Subcutaneous adipose tissue (tissue), 4 donors: ENCODE data around the gene CYTH2. TPM values are rescaled to one million over a fixed set of nuclear protein-coding genes. Genes with fewer than 3 reads are reported as not detected.

Source experiments
- CTCF ChIP-seq: fragments of 450-650 bp; IDR thresholded peaks from one replicate; pipeline ENCODE4 v1.5.1; 2016; ENCODE audit warnings: low read depth, mild to moderate bottlenecking, control low read depth, antibody characterized with exemption, moderate library complexity
- total RNA-seq, 4 donors: library from RNA; depleted of rRNA; stranded (reverse); fragments of >200 nt; gene quantifications; one replicate each; pipeline ENCODE4 v1.1.0, GENCODE V29; 2016

CYTH2 gene
- total RNA-seq, 4 donors from 2014 or later, result 15.8 to 64.0 (median 31.5) TPM

- no peak for TF ChIP-seq CTCF
Measured at GRCh38 chr19:48508729-48509411, 39.7 kb downstream of the CYTH2 start.

- TF ChIP-seq CTCF, result no peak
Measured at GRCh38 chr19:48509467-48510194, 40.5 kb downstream of the CYTH2 start.

- TF ChIP-seq CTCF, result no peak
Measured at GRCh38 chr19:48510421-48511268, 41.5 kb downstream of the CYTH2 start.

- no peak for TF ChIP-seq CTCF
Measured at GRCh38 chr19:48511321-48511731, 42.2 kb downstream of the CYTH2 start.

GRCh38 chr19:48511800-48512503 is 42.8 kb downstream of the CYTH2 start, which contains the start of gene LMTK3:
LMTK3 (minus strand) TSS chr19:48511835; CDS start chr19:48511576, 259 bp downstream.
- TF ChIP-seq CTCF, result no peak

- no peak for TF ChIP-seq CTCF
Measured at GRCh38 chr19:48512504-48513288, 43.5 kb downstream of the CYTH2 start.
